Measurements from ENCODE around the gene GPBP1L1.
"Not testable (repeated sequence)": the region's sequence is repeated elsewhere in the genome, so short reads cannot be mapped to it uniquely, and the experiment has no call there.

GPBP1L1 gene

GRCh38 chr1:45635211-45635610 is 51.1 kb downstream of the GPBP1L1 start:
- no peak for DNase-seq (ENCODE audit: low read depth)

- DNase-seq (ENCODE audit: low read depth), result no peak
Measured at GRCh38 chr1:45630429-45630828, 55.9 kb downstream of the GPBP1L1 start.

GRCh38 chr1:45629035-45629434 is 57.3 kb downstream of the GPBP1L1 start:
- DNase-seq (ENCODE audit: low read depth), result no peak

- no peak for DNase-seq (ENCODE audit: low read depth)
Measured at GRCh38 chr1:45623972-45624371, 62.4 kb downstream of the GPBP1L1 start, which contains the start of gene CCDC17. Gene CCDC17 (minus strand): TSS chr1:45624054. CDS start chr1:45623909, 145 bp downstream.

- DNase-seq (ENCODE audit: low read depth), result no peak
Measured at GRCh38 chr1:45622524-45623394, 63.6 kb downstream of the GPBP1L1 start.

GRCh38 chr1:45621895-45622523 is 64.3 kb downstream of the GPBP1L1 start:
- DNase-seq (ENCODE audit: low read depth), result no peak

GRCh38 chr1:45621501-45621836 is 64.9 kb downstream of the GPBP1L1 start:
- DNase-seq (ENCODE audit: low read depth), result no peak

- DNase-seq (ENCODE audit: low read depth), result no peak
Measured at GRCh38 chr1:45620588-45621500, 65.5 kb downstream of the GPBP1L1 start.

- DNase-seq (ENCODE audit: low read depth), result no peak
Measured at GRCh38 chr1:45619149-45619921, 67.0 kb downstream of the GPBP1L1 start.

GRCh38 chr1:45617618-45618017 is 68.7 kb downstream of the GPBP1L1 start:
- DNase-seq (ENCODE audit: low read depth), result no peak

- DNase-seq (ENCODE audit: low read depth), result no peak
Measured at GRCh38 chr1:45615885-45616284, 70.4 kb downstream of the GPBP1L1 start.

- DNase-seq (ENCODE audit: low read depth), result no peak
Measured at GRCh38 chr1:45612941-45613579, 73.3 kb downstream of the GPBP1L1 start.

GRCh38 chr1:45610589-45611226 is 75.6 kb downstream of the GPBP1L1 start:
- no peak for DNase-seq (ENCODE audit: low read depth)

- no peak for DNase-seq (ENCODE audit: low read depth)
Measured at GRCh38 chr1:45608175-45609156, 77.9 kb downstream of the GPBP1L1 start.

- no peak for DNase-seq (ENCODE audit: low read depth)
Measured at GRCh38 chr1:45607404-45608074, 78.8 kb downstream of the GPBP1L1 start.

GRCh38 chr1:45604239-45604638 is 82.1 kb downstream of the GPBP1L1 start:
- no peak for DNase-seq (ENCODE audit: low read depth)

GRCh38 chr1:45596765-45597164 is 89.6 kb downstream of the GPBP1L1 start:
- DNase-seq (ENCODE audit: low read depth), result not testable (repeated sequence)

GRCh38 chr1:45594412-45594811 is 91.9 kb downstream of the GPBP1L1 start:
- no peak for DNase-seq (ENCODE audit: low read depth)

- DNase-seq (ENCODE audit: low read depth), result no peak
Measured at GRCh38 chr1:45589861-45590260, 96.5 kb downstream of the GPBP1L1 start.

Measured in stimulated activated CD8-positive, alpha-beta memory T cell treated with anti-CD3 and anti-CD28 coated beads, Interleukin-7, amount 100 ng/mL, for 24 hours (primary cell).